ELR (cell line): ENCODE data around the gene TP63.

Source experiments
- DNase-seq: peaks from one replicate; pipeline ENCODE4 v3.0.0-alpha.2; 2015; ENCODE audit warnings: low read depth

TP63 gene

GRCh38 chr3:189776149-189776824, 145.1 kb downstream of the TP63 start:
- no peak for DNase-seq

- DNase-seq, result no peak
These were observed 147.3 kb downstream of the TP63 start for GRCh38 chr3:189778340-189778950.

GRCh38 chr3:189779166-189779565, 148.0 kb downstream of the TP63 start:
- no peak for DNase-seq

GRCh38 chr3:189780546-189781270, 149.5 kb downstream of the TP63 start:
- no peak for DNase-seq

- no peak for DNase-seq
These were observed 150.2 kb downstream of the TP63 start for GRCh38 chr3:189781415-189781814.

- DNase-seq, result peak; percentile 38
These were observed 155.4 kb downstream of the TP63 start for GRCh38 chr3:189786479-189787064.

- DNase-seq, result no peak
These were observed 156.0 kb downstream of the TP63 start for GRCh38 chr3:189787191-189787590.

- peak; percentile 55 for DNase-seq
These were observed 156.4 kb downstream of the TP63 start for GRCh38 chr3:189787632-189788031.

- no peak for DNase-seq
These were observed 158.2 kb downstream of the TP63 start for GRCh38 chr3:189789432-189789831.

- no peak for DNase-seq
These were observed 159.5 kb downstream of the TP63 start for GRCh38 chr3:189790658-189791057.

- no peak for DNase-seq
These were observed 161.1 kb downstream of the TP63 start for GRCh38 chr3:189792046-189792929.

GRCh38 chr3:189794518-189794917, 163.3 kb downstream of the TP63 start:
- DNase-seq, result no peak

GRCh38 chr3:189797103-189797750, 166.0 kb downstream of the TP63 start:
- DNase-seq, result no peak

- DNase-seq, result no peak
These were observed 168.2 kb downstream of the TP63 start for GRCh38 chr3:189799366-189799765.

GRCh38 chr3:189800436-189800835, 169.2 kb downstream of the TP63 start:
- no peak for DNase-seq

GRCh38 chr3:189803254-189803653, 172.1 kb downstream of the TP63 start:
- no peak for DNase-seq

GRCh38 chr3:189805375-189806067, 174.3 kb downstream of the TP63 start:
- DNase-seq, result no peak

- no peak for DNase-seq
These were observed 175.2 kb downstream of the TP63 start for GRCh38 chr3:189806171-189806951.

GRCh38 chr3:189808246-189809007, 177.2 kb downstream of the TP63 start:
- no peak for DNase-seq
